ENCODE data around the gene ABLIM2.

The ABLIM2 gene

GRCh38 chr4:7998447-7998846 is 160.2 kb downstream of the ABLIM2 start:
- no peak for DNase-seq

GRCh38 chr4:7995866-7996265 is 162.7 kb downstream of the ABLIM2 start:
- DNase-seq = no peak

GRCh38 chr4:7995135-7995534 is 163.5 kb downstream of the ABLIM2 start:
- no peak for DNase-seq

- no peak for DNase-seq
Observed at GRCh38 chr4:7993671-7994070, 164.9 kb downstream of the ABLIM2 start.

GRCh38 chr4:7992846-7993245 is 165.8 kb downstream of the ABLIM2 start:
- no peak for DNase-seq

- no peak for DNase-seq
Observed at GRCh38 chr4:7990807-7991459, 167.7 kb downstream of the ABLIM2 start.

- DNase-seq = no peak
Observed at GRCh38 chr4:7989654-7990053, 169.0 kb downstream of the ABLIM2 start.

GRCh38 chr4:7988437-7988836 is 170.2 kb downstream of the ABLIM2 start:
- DNase-seq = no peak

- DNase-seq = no peak
Observed at GRCh38 chr4:7987148-7987989, 171.2 kb downstream of the ABLIM2 start.

- no peak for DNase-seq
Observed at GRCh38 chr4:7985891-7986441, 172.6 kb downstream of the ABLIM2 start.

GRCh38 chr4:7985072-7985471 is 173.5 kb downstream of the ABLIM2 start:
- DNase-seq = no peak

GRCh38 chr4:7984286-7984925 is 174.2 kb downstream of the ABLIM2 start:
- no peak for DNase-seq

GRCh38 chr4:7983296-7983695 is 175.3 kb downstream of the ABLIM2 start:
- no peak for DNase-seq

- no peak for DNase-seq
Observed at GRCh38 chr4:7981738-7982394, 176.7 kb downstream of the ABLIM2 start.

- DNase-seq = no peak
Observed at GRCh38 chr4:7980036-7980435, 178.6 kb downstream of the ABLIM2 start.

GRCh38 chr4:7979652-7979968 is 179.0 kb downstream of the ABLIM2 start:
- DNase-seq = no peak

- no peak for DNase-seq
Observed at GRCh38 chr4:7978907-7979651, 179.5 kb downstream of the ABLIM2 start.

GRCh38 chr4:7978489-7978888 is 180.1 kb downstream of the ABLIM2 start:
- peak; percentile 23 for DNase-seq

GRCh38 chr4:7976634-7977033 is 182.0 kb downstream of the ABLIM2 start:
- DNase-seq = no peak

GRCh38 chr4:7976025-7976424 is 182.6 kb downstream of the ABLIM2 start:
- DNase-seq = no peak

GRCh38 chr4:7974425-7974824 is 184.2 kb downstream of the ABLIM2 start:
- no peak for DNase-seq

GRCh38 chr4:7973545-7973981 is 185.1 kb downstream of the ABLIM2 start:
- DNase-seq = no peak

All from DMS153 (cell line).